ENCODE results near the gene LMTK3.

- TF ChIP-seq POLR2A (IDR thresholded peaks at IDR 0.05), result no peak
- TF ChIP-seq CTCF (IDR thresholded peaks at IDR 0.05), result no peak
Observed at GRCh38 chr19:48444936-48445200, 66.8 kb downstream of the LMTK3 start.
